ENCODE data around the gene RSPH4A. TPM values are rescaled to one million over a fixed set of nuclear protein-coding genes. Genes with fewer than 3 reads are reported as not detected.

Gene RSPH4A
- under 0.01 and 0.09 TPM in 2 replicates for total RNA-seq

DNA sequence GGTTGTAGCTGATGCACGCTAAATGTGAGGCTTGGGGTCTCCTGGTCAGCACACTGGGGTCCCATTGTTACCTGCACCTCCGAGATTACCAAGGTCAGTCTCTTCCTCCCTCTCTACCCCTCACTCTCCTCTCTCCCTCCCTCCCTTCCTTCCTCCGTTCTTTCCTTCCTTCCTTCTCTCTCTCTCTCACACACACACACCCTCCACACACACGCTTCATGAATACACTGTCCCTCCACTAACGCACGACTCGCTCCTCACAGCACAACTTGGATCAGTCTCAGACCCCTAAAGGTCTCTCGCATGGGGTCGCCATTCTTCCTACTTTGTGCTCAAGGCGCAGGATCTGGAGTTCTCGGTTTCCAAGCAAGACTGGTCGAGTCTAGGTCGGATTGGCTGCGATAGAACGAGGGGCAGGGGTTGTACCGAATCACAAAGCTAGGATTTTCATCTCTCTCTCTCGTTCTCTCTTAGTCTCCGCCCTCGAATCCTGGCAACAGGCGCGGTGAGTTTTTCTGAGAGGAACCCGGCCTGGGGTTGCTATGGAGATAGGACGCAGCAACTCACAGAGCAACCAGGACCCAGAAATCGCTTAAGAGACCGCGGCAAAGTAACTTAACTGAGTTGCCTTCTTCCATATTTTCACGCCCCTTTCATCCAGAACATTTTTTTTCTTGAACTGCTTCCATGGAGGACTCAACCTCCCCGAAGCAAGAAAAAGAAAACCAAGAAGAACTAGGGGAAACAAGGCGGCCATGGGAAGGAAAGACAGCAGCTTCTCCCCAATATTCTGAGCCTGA lies at the start of gene RSPH4A:
RSPH4A (plus strand) TSS at position 543 of the 800 bp plus-strand sequence; CDS start at position 688, 145 bp downstream.

DNA sequence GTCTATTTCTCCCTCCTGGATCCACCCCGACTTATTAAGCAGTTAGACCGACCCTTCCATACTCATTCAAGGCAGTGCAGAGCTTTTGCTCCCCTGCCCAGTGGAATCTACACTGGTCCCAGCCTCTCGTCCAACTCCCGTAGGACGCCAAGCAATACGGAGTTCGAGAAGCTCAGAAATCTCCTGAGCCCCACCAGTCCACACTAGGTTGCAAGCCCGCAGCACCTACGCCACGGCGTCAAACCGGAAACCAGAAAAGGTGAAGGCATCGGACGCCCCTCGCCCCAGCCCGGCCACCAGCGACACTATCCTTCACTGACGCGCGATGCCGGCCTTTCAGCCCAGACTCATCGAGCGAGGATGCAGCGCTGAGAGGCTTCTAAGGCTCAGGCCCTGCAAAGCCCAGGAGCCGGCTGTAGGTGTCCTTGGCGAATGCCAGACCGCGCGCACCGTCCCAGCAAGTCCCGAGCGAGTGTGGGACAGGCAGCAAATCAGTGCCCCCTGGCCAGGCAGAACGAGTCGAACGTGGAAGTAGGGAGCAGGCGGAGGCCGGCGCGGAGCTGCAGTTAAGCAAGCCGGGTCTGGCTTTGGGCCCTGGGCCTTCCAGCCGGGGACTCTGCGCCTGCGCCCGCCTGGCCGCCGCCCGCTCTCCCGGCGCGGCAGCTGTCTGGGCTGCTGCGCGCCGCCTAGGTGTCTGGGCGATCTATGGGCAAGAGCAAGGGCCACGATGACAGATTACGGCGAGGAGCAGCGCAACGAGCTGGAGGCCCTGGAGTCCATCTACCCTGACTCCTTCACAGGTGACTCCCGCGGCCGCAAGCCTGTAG lies 45.2 kb upstream of the RSPH4A start, which contains the start of gene RWDD1:
RWDD1 (plus strand) TSS at position 649 of the 827 bp plus-strand sequence; CDS start at position 728, 79 bp downstream.

DNA sequence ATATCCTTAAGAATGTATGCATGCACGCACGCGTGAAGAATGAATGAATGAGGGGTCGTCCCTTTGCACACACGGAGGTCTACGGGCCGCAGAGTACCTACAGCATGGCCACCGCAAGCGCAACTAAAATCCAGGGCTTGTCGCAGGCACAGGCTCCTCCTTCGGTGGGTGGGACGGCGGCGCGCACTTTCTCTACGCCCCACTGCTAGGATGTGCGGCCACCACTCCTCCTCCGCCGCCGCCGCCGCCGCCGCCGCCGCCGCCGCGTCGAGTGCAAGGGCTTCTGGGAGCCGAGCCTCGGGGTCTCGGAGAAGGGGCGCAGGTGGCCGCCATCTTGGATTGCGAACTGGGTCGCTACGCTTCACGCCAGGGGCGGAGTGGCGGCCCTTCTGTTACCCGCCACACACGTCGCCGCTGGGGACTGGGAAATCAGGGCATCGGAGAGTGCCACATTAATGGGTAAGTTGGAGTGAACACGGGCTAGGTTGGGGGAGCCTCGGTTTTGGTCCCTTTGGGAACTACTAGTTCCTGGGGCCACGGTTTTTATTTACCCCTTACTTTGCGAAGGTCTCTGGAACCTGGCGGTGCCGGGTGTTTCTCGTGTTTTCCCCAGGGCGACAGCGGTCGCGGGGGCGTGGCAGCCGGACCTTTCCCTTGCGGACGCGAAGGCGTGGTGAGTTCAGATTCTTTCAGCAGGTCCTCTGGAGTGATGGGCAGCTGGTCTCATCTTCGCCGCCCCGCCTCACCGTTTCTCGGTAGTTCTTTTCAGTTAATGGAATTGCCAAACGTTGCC lies 64.8 kb downstream of the RSPH4A start, which contains the start of gene KPNA5:
KPNA5 (plus strand) TSS at position 332 of the 793 bp plus-strand sequence; CDS start at position 456, 124 bp downstream.

Other genes starting within 250 kb of the RSPH4A start
- 160 and 229 TPM in 2 replicates for gene DSE, start 245.5 kb upstream of the RSPH4A start, total RNA-seq
- 1.6 and 2.3 TPM in 2 replicates for gene CALHM6, start 155.1 kb upstream of the RSPH4A start, total RNA-seq
- 8.0 and 8.7 TPM in 2 replicates for gene CALHM5, start 104.8 kb upstream of the RSPH4A start, total RNA-seq
- 0.09 and 0.14 TPM in 2 replicates for gene TRAPPC3L, start 70.8 kb upstream of the RSPH4A start, total RNA-seq
- not detected in 2 replicates for gene CALHM4, start 62.7 kb upstream of the RSPH4A start, total RNA-seq
- 21.1 and 21.9 TPM in 2 replicates for gene RWDD1, start 45.0 kb upstream of the RSPH4A start, total RNA-seq
- 14.1 and 16.4 TPM in 2 replicates for gene ZUP1, start 52.3 kb downstream of the RSPH4A start, total RNA-seq
- 6.1 and 7.2 TPM in 2 replicates for gene KPNA5, start 64.7 kb downstream of the RSPH4A start, total RNA-seq
- gene FAM162B, start 149.2 kb downstream of the RSPH4A start, total RNA-seq, result 1.4 and 1.8 TPM in 2 replicates
- gene GPRC6A, start 212.6 kb downstream of the RSPH4A start, total RNA-seq, result not detected in 2 replicates

All from smooth muscle cell of bladder (primary cell).